ENCODE data around the gene MYOM3.
A peak's percentile ranks its signal among the peaks of the same experiment; 100 is the strongest.

The MYOM3 gene

DNA sequence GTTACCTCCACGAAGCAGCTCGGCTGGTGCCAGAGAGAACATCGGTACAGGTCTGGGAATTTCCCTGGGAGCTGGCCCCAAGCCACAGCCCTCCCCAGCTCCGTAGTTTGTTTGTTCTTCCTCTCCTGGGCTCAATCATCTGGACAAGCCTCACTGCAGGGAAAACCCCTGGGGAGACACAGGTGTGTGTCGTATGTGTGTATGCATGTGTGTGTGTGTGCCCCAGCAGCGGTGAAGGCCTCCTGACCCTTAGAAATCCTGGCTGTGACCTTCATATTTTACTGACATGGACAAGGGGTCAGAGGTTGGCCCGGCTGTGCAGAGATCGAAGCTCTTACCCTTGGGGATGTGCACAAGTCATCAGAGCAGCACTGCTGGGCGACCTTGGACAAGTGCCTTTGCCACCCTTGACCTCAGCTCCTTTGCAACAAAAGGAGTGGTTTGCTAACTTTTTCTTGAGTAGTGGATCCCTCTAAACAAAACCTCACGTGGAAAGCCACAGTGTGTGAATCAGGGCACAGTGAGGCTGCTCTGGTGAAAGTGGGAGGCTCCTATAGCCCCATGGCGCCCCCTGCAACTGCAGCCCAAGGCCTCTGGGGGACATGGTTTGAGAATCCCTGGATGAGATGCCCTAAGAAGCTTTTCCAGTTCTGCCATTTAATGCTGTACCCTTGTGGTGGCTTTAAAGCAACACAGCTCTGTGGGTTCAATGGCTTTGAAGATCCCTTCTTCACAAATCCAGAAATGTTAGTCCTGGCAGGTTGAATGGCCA, 43.3 kb upstream of the MYOM3 start:
- Histone ChIP-seq H3K4me3 (no peak overlapping the region), H3K4me1 (peaks cover 0 to 7% (median 0%) of the 10 kb centered on the region in 4 donors), H3K9me3 (no peaks in the 10 kb centered on the region), H3K36me3 (peaks cover 0 to 20% (median 0%) of the 10 kb centered on the region in 3 donors), H3K27ac (no peak overlapping the region), H3K27me3 (peaks cover 0 to 56% of the 10 kb centered on the region in 2 donors)
- intact Hi-C loops (cut with DNase I; ENCODE audit: low total_unique reads), result no loop called here
- DNase-seq, result no peak
- TF ChIP-seq, protein P1, sequence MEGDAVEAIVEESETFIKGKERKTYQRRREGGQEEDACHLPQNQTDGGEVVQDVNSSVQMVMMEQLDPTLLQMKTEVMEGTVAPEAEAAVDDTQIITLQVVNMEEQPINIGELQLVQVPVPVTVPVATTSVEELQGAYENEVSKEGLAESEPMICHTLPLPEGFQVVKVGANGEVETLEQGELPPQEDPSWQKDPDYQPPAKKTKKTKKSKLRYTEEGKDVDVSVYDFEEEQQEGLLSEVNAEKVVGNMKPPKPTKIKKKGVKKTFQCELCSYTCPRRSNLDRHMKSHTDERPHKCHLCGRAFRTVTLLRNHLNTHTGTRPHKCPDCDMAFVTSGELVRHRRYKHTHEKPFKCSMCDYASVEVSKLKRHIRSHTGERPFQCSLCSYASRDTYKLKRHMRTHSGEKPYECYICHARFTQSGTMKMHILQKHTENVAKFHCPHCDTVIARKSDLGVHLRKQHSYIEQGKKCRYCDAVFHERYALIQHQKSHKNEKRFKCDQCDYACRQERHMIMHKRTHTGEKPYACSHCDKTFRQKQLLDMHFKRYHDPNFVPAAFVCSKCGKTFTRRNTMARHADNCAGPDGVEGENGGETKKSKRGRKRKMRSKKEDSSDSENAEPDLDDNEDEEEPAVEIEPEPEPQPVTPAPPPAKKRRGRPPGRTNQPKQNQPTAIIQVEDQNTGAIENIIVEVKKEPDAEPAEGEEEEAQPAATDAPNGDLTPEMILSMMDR (IDR thresholded peaks at IDR 0.05), result no peak

GRCh38 chr1:24154215-24154614, 42.3 kb upstream of the MYOM3 start:
- H3K4me3 ChIP-seq, result no peak overlapping the region
- no peak for DNase-seq
- H3K4me1 ChIP-seq, result peaks cover 0 to 11% (median 0%) of the 10 kb centered on the region in 4 donors
- H3K36me3 ChIP-seq, result peaks cover 0 to 20% (median 0%) of the 10 kb centered on the region in 3 donors
- H3K27me3 ChIP-seq, result peaks cover 0 to 66% of the 10 kb centered on the region in 2 donors
- no peak overlapping the region for H3K27ac ChIP-seq
- H3K9me3 ChIP-seq, result no peaks in the 10 kb centered on the region
- intact Hi-C loops (cut with DNase I; ENCODE audit: low total_unique reads), result no loop called here
- TF ChIP-seq, protein P1 (IDR thresholded peaks at IDR 0.05), result no peak

DNA sequence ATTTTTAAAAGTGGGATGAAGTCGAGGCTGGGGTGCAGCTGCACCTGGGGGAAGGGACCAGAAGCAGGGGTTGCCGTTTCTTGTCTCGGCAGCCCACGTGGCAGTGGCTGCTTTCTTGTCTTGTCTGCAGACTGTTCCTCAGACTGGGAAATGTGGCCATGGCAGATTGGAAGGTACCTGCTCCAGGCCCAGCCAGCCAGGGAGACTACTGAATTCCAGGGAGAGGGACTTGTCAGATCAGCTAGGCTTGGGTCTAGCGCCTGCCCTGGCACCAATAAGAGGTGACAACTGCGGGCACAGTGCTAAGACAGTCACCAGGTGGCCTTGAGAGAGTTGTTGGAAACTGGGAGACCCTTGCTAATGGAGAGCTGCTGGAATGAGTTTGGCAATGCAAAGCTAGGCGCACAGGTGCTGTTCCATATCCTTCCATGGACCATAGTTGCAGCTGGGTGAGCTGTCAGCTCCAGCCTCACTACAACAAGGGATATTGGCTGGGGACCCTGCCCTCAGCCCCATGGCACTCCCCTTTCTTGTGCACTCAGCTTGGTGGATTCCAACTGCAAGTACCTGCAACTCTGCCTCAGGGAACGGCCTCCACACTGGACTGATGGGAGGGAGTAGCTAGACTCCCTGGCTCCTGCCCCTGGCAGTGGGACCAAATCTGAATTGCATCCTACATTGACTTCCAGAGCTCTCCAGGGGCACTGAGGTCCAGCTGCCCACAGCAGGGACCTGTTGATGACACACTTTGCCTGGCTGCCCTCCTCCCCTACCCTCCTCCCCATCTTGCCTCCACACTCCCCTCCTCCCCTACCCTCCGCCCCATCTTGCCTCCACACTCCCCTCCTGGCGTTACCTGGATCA, 40.9 kb upstream of the MYOM3 start:
- TF ChIP-seq, protein P1 (IDR thresholded peaks at IDR 0.05), result no peak
- Histone ChIP-seq H3K4me1 (peaks cover 0 to 11% (median 0%) of the 10 kb centered on the region in 4 donors), H3K9me3 (no peaks in the 10 kb centered on the region), H3K4me3 (no peak overlapping the region), H3K36me3 (peaks cover 0 to 16% (median 0%) of the 10 kb centered on the region in 3 donors), H3K27me3 (peaks cover 0 to 76% of the 10 kb centered on the region in 2 donors), H3K27ac (no peak overlapping the region)
- intact Hi-C loops (cut with DNase I; ENCODE audit: low total_unique reads), result no loop called here
- DNase-seq, result no peak

- Histone ChIP-seq H3K4me1 (peaks cover 0 to 11% (median 0%) of the 10 kb centered on the region in 4 donors), H3K36me3 (peaks cover 0 to under 1% (median 0%) of the 10 kb centered on the region in 3 donors), H3K9me3 (no peaks in the 10 kb centered on the region), H3K4me3 (no peak overlapping the region), H3K27ac (no peak overlapping the region), H3K27me3 (peaks cover 0 to 70% of the 10 kb centered on the region in 2 donors)
- TF ChIP-seq, protein P1 (IDR thresholded peaks at IDR 0.05), result no peak
- no peak for DNase-seq
- intact Hi-C loops (cut with DNase I; ENCODE audit: low total_unique reads), result no loop called here
Measured at GRCh38 chr1:24151175-24151533, 39.2 kb upstream of the MYOM3 start.

DNA sequence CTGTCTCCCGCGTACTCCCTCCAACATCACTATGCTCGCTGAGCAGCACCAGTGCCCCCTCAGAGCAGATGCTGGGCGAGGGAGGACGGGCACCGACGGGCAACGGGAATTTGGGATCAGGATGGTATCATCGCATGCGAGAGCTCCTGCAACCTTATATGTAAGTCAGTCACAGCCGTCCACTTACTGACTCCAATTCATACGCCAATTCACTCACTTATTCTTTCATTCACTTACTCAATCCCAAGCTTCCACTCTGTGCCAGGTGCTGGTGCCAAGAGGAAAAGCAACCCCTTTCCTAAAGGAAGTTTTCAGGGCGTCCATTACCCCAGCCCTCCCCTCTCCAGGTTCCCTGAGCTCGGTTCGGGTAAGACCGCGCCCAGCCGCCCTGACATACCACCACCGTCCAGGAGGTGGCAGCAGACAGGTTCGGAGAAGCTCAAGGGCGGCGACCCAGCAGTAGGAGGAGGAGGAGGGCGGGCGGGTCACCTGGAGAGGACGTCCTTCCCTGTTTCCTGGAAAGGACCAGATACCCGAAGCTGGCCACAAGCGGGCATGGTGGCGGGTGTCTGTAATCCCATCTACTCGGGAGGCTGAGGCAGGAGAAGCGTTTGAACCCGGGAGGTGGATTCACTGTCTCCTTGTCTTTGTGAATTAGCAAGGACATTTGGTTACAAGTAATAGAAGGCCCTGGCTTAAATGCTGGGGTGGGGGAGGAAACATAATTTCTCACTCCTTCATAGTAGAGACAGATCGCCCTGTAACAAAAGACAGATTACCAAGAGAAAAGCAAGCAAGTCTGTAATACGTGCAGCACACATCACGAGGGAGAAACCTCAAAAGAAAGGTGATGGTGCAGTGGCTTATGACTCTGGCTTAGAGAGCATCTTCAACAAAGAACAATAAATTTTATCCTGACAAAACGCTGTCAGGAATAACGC, 38.6 kb upstream of the MYOM3 start:
- Histone ChIP-seq H3K9me3 (no peaks in the 10 kb centered on the region), H3K36me3 (no peaks in the 10 kb centered on the region), H3K27ac (no peak overlapping the region), H3K27me3 (peaks cover 0 to 65% of the 10 kb centered on the region in 2 donors), H3K4me3 (no peak overlapping the region), H3K4me1 (peaks cover 0 to 11% (median 0%) of the 10 kb centered on the region in 4 donors)
- DNase-seq, result peak; percentile 88 to 90
- intact Hi-C loops (cut with DNase I; ENCODE audit: low total_unique reads), result no loop called here
- TF ChIP-seq, protein P1 (IDR thresholded peaks at IDR 0.05), result peak; percentile 79 to 87
